DND-41 (cell line): ENCODE results near the gene TASOR.

Experiments used
- ATAC-seq: fragments of 200-7000 bp; cut with Tn5 transposase; 3 replicates; pipeline ENCODE4 v1.9.1; 2021; ENCODE audit warnings: low read depth; ENCODE audit not compliant: insufficient read depth
- DNase-seq: peaks from one replicate; pipeline ENCODE4 v3.0.0-alpha.2; 2020
- H2AFZ ChIP-seq: 2 replicates; pipeline ENCODE4 v1.6.0; 2012; ENCODE audit warnings: low read depth, low read length
- H3K27ac ChIP-seq: 2 replicates; pipeline ENCODE4 v1.5.1; 2012; ENCODE audit warnings: low read length, inconsistent platforms
- H3K27me3 ChIP-seq: fragments of 200-600 bp; sonication (generic); 2 replicates; pipeline ENCODE4 v1.6.0; 2012; ENCODE audit warnings: low read length, mild to moderate bottlenecking, inconsistent platforms; ENCODE audit not compliant: insufficient read depth, poor library complexity
- H3K36me3 ChIP-seq: 2 replicates; pipeline ENCODE4 v1.5.1; 2012; ENCODE audit warnings: low read length, inconsistent platforms; ENCODE audit not compliant: insufficient read depth
- H3K4me1 ChIP-seq: 2 replicates; pipeline ENCODE4 v1.5.1; 2012; ENCODE audit warnings: mild to moderate bottlenecking, low read length; ENCODE audit not compliant: insufficient read depth
- H3K4me2 ChIP-seq: 2 replicates; pipeline ENCODE4 v1.6.0; 2012; ENCODE audit warnings: mild to moderate bottlenecking, moderate library complexity, low read length, inconsistent platforms; ENCODE audit not compliant: insufficient read depth
- H3K4me3 ChIP-seq, 2 experiments: fragments of 200-600 bp in 1 of 2; shearing (Covaris generic) in 1 of 2; 2 replicates each; pipeline ENCODE4 v1.5.1; 2012 to 2016; ENCODE audit warnings: inconsistent platforms in 2 of 2, low read length in 2 of 2, mild to moderate bottlenecking in 2 of 2, low read depth in 1 of 2, moderate library complexity in 1 of 2
- H3K79me2 ChIP-seq: 2 replicates; pipeline ENCODE4 v1.6.0; 2012; ENCODE audit warnings: low read length, inconsistent platforms; ENCODE audit not compliant: insufficient read depth
- H3K9ac ChIP-seq: 2 replicates; pipeline ENCODE4 v1.6.0; 2012; ENCODE audit warnings: low read depth, mild to moderate bottlenecking, inconsistent platforms, low read length, moderate library complexity
- H3K9me3 ChIP-seq: 2 replicates; pipeline ENCODE4 v1.5.1; 2012; ENCODE audit warnings: low read length, moderate library complexity, mild to moderate bottlenecking, inconsistent platforms; ENCODE audit not compliant: insufficient read depth, severe bottlenecking
- H4K20me1 ChIP-seq: 2 replicates; pipeline ENCODE4 v1.6.0; 2012; ENCODE audit warnings: low read length; ENCODE audit not compliant: insufficient read depth
- CTCF ChIP-seq: IDR thresholded peaks from 2 replicates; pipeline ENCODE4 v1.5.1; 2012; ENCODE audit warnings: borderline replicate concordance, low read length, moderate library complexity, mild to moderate bottlenecking; ENCODE audit not compliant: poor library complexity, severe bottlenecking; ENCODE audit errors: extremely low read depth
- EZH2 ChIP-seq: IDR thresholded peaks from 3 replicates; pipeline ENCODE4 v1.6.1; 2012; ENCODE audit warnings: borderline replicate concordance, low read depth, mild to moderate bottlenecking, moderate library complexity, low read length, inconsistent platforms; ENCODE audit not compliant: severe bottlenecking

Gene TASOR

GRCh38 chr3:56691165-56692000, 8.3 kb upstream of the TASOR start:
- Histone ChIP-seq H3K27ac (no peak overlapping the region), H4K20me1 (no peaks in the 10 kb centered on the region), H3K4me3 (no peak overlapping the region), H3K4me2 (peak overlapping the region; percentile 66; the same call in 1 of the 2 replicates), H3K9me3 (no peaks in the 10 kb centered on the region), H3K36me3 (no peaks in the 10 kb centered on the region), H2AFZ (no peak overlapping the region), H3K9ac (no peak overlapping the region), H3K27me3 (no peaks in the 10 kb centered on the region), H3K79me2 (no peaks in the 10 kb centered on the region), H3K4me1 (peaks cover 45% of the 10 kb centered on the region)
- DNase-seq: no peak
- no peak for ATAC-seq
- TF ChIP-seq CTCF: no peak
- TF ChIP-seq EZH2: no peak

- no peak for TF ChIP-seq EZH2
- TF ChIP-seq CTCF: no peak
- Histone ChIP-seq H3K4me3 (no peak overlapping the region), H3K27me3 (no peaks in the 10 kb centered on the region), H4K20me1 (no peaks in the 10 kb centered on the region), H3K79me2 (no peaks in the 10 kb centered on the region), H3K27ac (no peak overlapping the region), H3K9ac (no peak overlapping the region), H3K4me2 (no peak overlapping the region), H3K9me3 (no peaks in the 10 kb centered on the region), H3K4me1 (peaks cover 32% of the 10 kb centered on the region), H2AFZ (no peak overlapping the region), H3K36me3 (no peaks in the 10 kb centered on the region)
- DNase-seq (no peak), ATAC-seq (no peak)
Measured at GRCh38 chr3:56689303-56689702, 6.2 kb upstream of the TASOR start.

GRCh38 chr3:56688191-56688590, 5.1 kb upstream of the TASOR start:
- Histone ChIP-seq H3K27ac (no peak overlapping the region), H2AFZ (no peak overlapping the region), H3K4me2 (no peak overlapping the region), H3K79me2 (peaks cover 3% of the 10 kb centered on the region; the same call in 1 of the 2 replicates), H3K4me1 (peaks cover 29% of the 10 kb centered on the region), H4K20me1 (no peaks in the 10 kb centered on the region), H3K27me3 (no peaks in the 10 kb centered on the region), H3K9me3 (peaks cover 5% of the 10 kb centered on the region), H3K4me3 (no peak overlapping the region), H3K9ac (no peak overlapping the region), H3K36me3 (no peaks in the 10 kb centered on the region)
- no peak for ATAC-seq
- no peak for DNase-seq
- TF ChIP-seq EZH2 (no peak), CTCF (no peak)
